GM12878 (cell line): ENCODE measurements around the gene CACNA1S. TPM values are rescaled to one million over a fixed set of nuclear protein-coding genes. Genes with fewer than 3 reads are reported as not detected.

Experiments
- ATAC-seq: fragments of 200-7000 bp; cut with Tn5 transposase; 3 replicates; pipeline ENCODE4 v1.9.1; 2020; ENCODE audit warnings: mild to moderate bottlenecking, moderate library complexity
- BruUV-seq: library from RNA; stranded (reverse); fragments of 400-500 nt; replicated peaks from 2 replicates; lab custom pipeline; 2021; lab: Mats Ljungman, UMichigan
- CTCF ChIA-PET: fragments of 300-600 bp; sonication (Branson Sonifier 250); formaldehyde crosslinking; extraction: SDS; loops from one replicate; lab custom pipeline; 2021; ENCODE audit warnings: inconsistent platforms; lab: Yijun Ruan, JAX
- POLR2A ChIA-PET: fragments of 350-600 bp; formaldehyde crosslinking; extraction: SDS; loops from one replicate; lab custom pipeline; 2021; ENCODE audit warnings: inconsistent platforms; lab: Charles Lee
- RAD21 ChIA-PET: fragments of 300-600 bp; sonication (Branson Sonifier 250); formaldehyde crosslinking; loops from one replicate; lab custom pipeline; 2023; ENCODE audit warnings: antibody characterized with exemption; ENCODE audit not compliant: unreplicated experiment; lab: Charles Lee
- SMC1A ChIA-PET: fragments of 300-600 bp; sonication (Branson Sonifier 250); formaldehyde crosslinking; loops from one replicate; lab custom pipeline; 2023; ENCODE audit not compliant: unreplicated experiment, uncharacterized antibody; lab: Charles Lee
- DNase-seq: peaks from one replicate; pipeline ENCODE4 v3.0.0-alpha.2; 2011; ENCODE audit warnings: low read depth, low spot score
- FAIRE-seq: peaks from 3 replicates; lab custom pipeline; 2011; peaks lifted over from hg19 to GRCh38; lab: Jason Lieb, UNC
- H2AFZ ChIP-seq: 2 replicates; pipeline ENCODE4 v1.6.0; 2011; ENCODE audit warnings: low read depth, low read length, control low read depth; ENCODE audit not compliant: control insufficient read depth
- H3K27ac ChIP-seq: 2 replicates; pipeline ENCODE4 v1.5.1; 2011; ENCODE audit warnings: control low read depth; ENCODE audit not compliant: control insufficient read depth, insufficient read depth
- H3K27me3 ChIP-seq, 2 experiments: replicated peaks in 1 of 2; 2 replicates each; pipeline versions ENCODE4 v1.6.0 to v1.6.1; 2011; ENCODE audit warnings: low read length in 1 of 2; ENCODE audit not compliant: control insufficient read depth in 2 of 2, insufficient read depth in 2 of 2
- H3K36me3 ChIP-seq, 2 experiments: 2 replicates each; pipeline ENCODE4 v1.5.1; 2011; ENCODE audit warnings: low read length in 1 of 2; ENCODE audit not compliant: control insufficient read depth in 2 of 2, insufficient read depth in 2 of 2
- H3K4me1 ChIP-seq: 2 replicates; pipeline ENCODE4 v1.6.1; 2011; ENCODE audit warnings: mild to moderate bottlenecking, low read length, moderate library complexity, mixed read lengths; ENCODE audit not compliant: control insufficient read depth, insufficient read depth
- H3K4me2 ChIP-seq: 2 replicates; pipeline ENCODE4 v1.6.0; 2011; ENCODE audit warnings: control low read depth; ENCODE audit not compliant: control insufficient read depth, insufficient read depth
- H3K4me3 ChIP-seq: fragments of 200-600 bp; sonication (generic); 2 replicates; pipeline ENCODE4 v1.5.1; 2016
- H3K79me2 ChIP-seq: 2 replicates; pipeline ENCODE4 v1.6.0; 2011; ENCODE audit warnings: low read length; ENCODE audit not compliant: control insufficient read depth, insufficient read depth
- H3K9ac ChIP-seq: 2 replicates; pipeline ENCODE4 v1.8.0; 2011; ENCODE audit warnings: low read length, control low read depth, mixed read lengths; ENCODE audit not compliant: control insufficient read depth, insufficient read depth
- H3K9me3 ChIP-seq: replicated peaks from 3 replicates; pipeline ENCODE4 v1.5.1; 2011; ENCODE audit warnings: mild to moderate bottlenecking, low read length; ENCODE audit not compliant: control insufficient read depth, insufficient read depth
- H4K20me1 ChIP-seq: 2 replicates; pipeline ENCODE4 v1.6.0; 2011; ENCODE audit not compliant: control insufficient read depth, insufficient read depth
- ATF3 ChIP-seq: IDR thresholded peaks from 2 replicates; pipeline ENCODE4 v1.6.1; 2011; ENCODE audit warnings: low read depth, mild to moderate bottlenecking, low read length, moderate library complexity, borderline replicate concordance; ENCODE audit errors: extremely low read depth
- FOXM1 ChIP-seq: IDR thresholded peaks from 2 replicates; pipeline ENCODE4 v1.6.1; 2012; ENCODE audit warnings: low read depth, mild to moderate bottlenecking, inconsistent platforms, low read length, moderate library complexity
- KLF5 ChIP-seq: fragments of 450-650 bp; IDR thresholded peaks from 2 replicates; pipeline ENCODE4 v1.6.1; 2014; ENCODE audit warnings: mild to moderate bottlenecking; ENCODE audit not compliant: partially characterized antibody
- RCOR1 ChIP-seq: conservative IDR thresholded peaks from 2 replicates; pipeline ENCODE4 v1.6.1; 2012; ENCODE audit warnings: low read depth, low read length, improper control_type of control experiment
- SMARCA5 ChIP-seq: fragments of 450-650 bp; IDR thresholded peaks from 2 replicates; pipeline ENCODE4 v1.6.1; 2017; ENCODE audit warnings: mild to moderate bottlenecking
- SMC3 ChIP-seq: IDR thresholded peaks from 2 replicates; pipeline ENCODE4 v1.6.1; 2011; ENCODE audit warnings: low read length, improper control_type of control experiment, borderline replicate concordance
- STAT3 ChIP-seq: IDR thresholded peaks from 2 replicates; pipeline ENCODE4 v1.6.1; 2011; ENCODE audit warnings: low read depth, low read length, improper control_type of control experiment
- TCF7 ChIP-seq: IDR thresholded peaks from 2 replicates; pipeline ENCODE4 v1.6.1; 2014; ENCODE audit warnings: antibody characterized with exemption, borderline replicate concordance
- YY1 ChIP-seq: IDR thresholded peaks from 2 replicates; pipeline ENCODE4 v1.6.1; 2011; ENCODE audit warnings: low read depth, mild to moderate bottlenecking, low read length
- ZBTB40 ChIP-seq: fragments of 450-650 bp; IDR thresholded peaks from 2 replicates; pipeline ENCODE4 v1.6.1; 2016; ENCODE audit warnings: mild to moderate bottlenecking, moderate library complexity, borderline replicate concordance
- WGBS: methylation state at CpG from one replicate; pipeline ENCODE4 v1.1.6; 2016; ENCODE audit warnings: low lambda C conversion rate; ENCODE audit not compliant: insufficient replicate concordance, insufficient coverage; ENCODE audit errors: missing lambda C conversion rate; 5-methylcytosine and 5-hydroxymethylcytosine counted together
- in situ Hi-C: fragments of 300-500 bp; cut with MboI; formaldehyde crosslinking; loops from 9 replicates; pipeline ENCODE4 v1.14.3; 2018; ENCODE audit warnings: mixed read lengths
- intact Hi-C: fragments of 100-400 bp; cut with micrococcal nuclease; formaldehyde crosslinking; loops from one replicate; pipeline ENCODE4 v1.14.2; 2022; ENCODE audit not compliant: unreplicated experiment
- polyA plus RNA-seq, 11 experiments: library from polyadenylated mRNA; depleted of rRNA in 4 of 11; unstranded in 6 of 11; stranded (reverse) in 5 of 11; fragments of >200 nt; fragmentation: Nextera tagmentation in 4 of 11; fragmentation: Illumina TruSeq in 1 of 11; extraction: Ambion mirVana in 4 of 11; extraction: Trizol in 1 of 11; gene quantifications; 1 replicate in 1 of 11; 2 replicates in 10 of 11; pipeline versions ENCODE4 v1.2.1 to v1.2.3, GENCODE V29; 2011 to 2016; ENCODE audit warnings: inconsistent platforms in 2 of 11, missing spikeins in 2 of 11, low read depth in 1 of 11
- total RNA-seq, 4 experiments: library from RNA; depleted of rRNA in 3 of 4; stranded (reverse); fragments of >200 nt in 3 of 4; fragmentation: Illumina TruSeq in 1 of 4; extraction: Trizol in 1 of 4; gene quantifications; 2 replicates each; pipeline versions ENCODE4 v1.2.1 to v1.2.3, GENCODE V29; 2013 to 2021
- TF ChIP-seq, protein P1 (sequence below): fragments of 450-650 bp; IDR thresholded peaks from 2 replicates; pipeline ENCODE4 v1.6.1; 2014; ENCODE audit warnings: mild to moderate bottlenecking
- TF ChIP-seq, protein P2 (sequence below): fragments of 450-650 bp; IDR thresholded peaks from 2 replicates; pipeline ENCODE4 v1.6.1; 2017; ENCODE audit warnings: low read depth, mild to moderate bottlenecking, moderate library complexity

The CACNA1S gene
- total and polyA plus RNA-seq, 10 of the 15 experiments (the other 5 are each of a cell fraction or from before 2014, with no cell fraction given): under 0.01 to 0.04 (median 0.02) TPM; not detected in 6

- Histone ChIP-seq H3K4me3 (no peak overlapping the region), H3K27ac (no peak overlapping the region), H3K36me3 (peaks cover 0 to 22% of the 10 kb centered on the region in 2 experiments; a peak in 3 of 4 replicates), H3K4me1 (no peaks in the 10 kb centered on the region), H3K79me2 (no peaks in the 10 kb centered on the region; the same call in 1 of the 2 replicates), H4K20me1 (no peaks in the 10 kb centered on the region), H3K4me2 (no peak overlapping the region), H3K9ac (no peak overlapping the region), H3K27me3 (no peaks in the 10 kb centered on the region), H2AFZ (no peak overlapping the region), H3K9me3 (no peaks in the 10 kb centered on the region)
- ATAC-seq (no peak), FAIRE-seq (no peak), DNase-seq (no peak)
- WGBS: 92% methylated on average over 11 of the region's 11 CpGs
- no TSS peak for BruUV-seq
- RAD21 ChIA-PET: interaction anchor here (0.7 to 1.3 kb wide), 3 partner anchors 9 to 33 kb away, joined by 3 to 5 read pairs (median 4); no protein-coding TSS in a partner anchor
- TF ChIP-seq KLF5 (no peak), STAT3 (no peak), SMARCA5 (no peak), FOXM1 (no peak), ATF3 (no peak), YY1 (no peak), RCOR1 (no peak), ZBTB40 (no peak), TCF7 (no peak), SMC3 (no peak)
- TF ChIP-seq, protein P1, sequence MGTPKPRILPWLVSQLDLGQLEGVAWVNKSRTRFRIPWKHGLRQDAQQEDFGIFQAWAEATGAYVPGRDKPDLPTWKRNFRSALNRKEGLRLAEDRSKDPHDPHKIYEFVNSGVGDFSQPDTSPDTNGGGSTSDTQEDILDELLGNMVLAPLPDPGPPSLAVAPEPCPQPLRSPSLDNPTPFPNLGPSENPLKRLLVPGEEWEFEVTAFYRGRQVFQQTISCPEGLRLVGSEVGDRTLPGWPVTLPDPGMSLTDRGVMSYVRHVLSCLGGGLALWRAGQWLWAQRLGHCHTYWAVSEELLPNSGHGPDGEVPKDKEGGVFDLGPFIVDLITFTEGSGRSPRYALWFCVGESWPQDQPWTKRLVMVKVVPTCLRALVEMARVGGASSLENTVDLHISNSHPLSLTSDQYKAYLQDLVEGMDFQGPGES: no peak
- TF ChIP-seq, protein P2, sequence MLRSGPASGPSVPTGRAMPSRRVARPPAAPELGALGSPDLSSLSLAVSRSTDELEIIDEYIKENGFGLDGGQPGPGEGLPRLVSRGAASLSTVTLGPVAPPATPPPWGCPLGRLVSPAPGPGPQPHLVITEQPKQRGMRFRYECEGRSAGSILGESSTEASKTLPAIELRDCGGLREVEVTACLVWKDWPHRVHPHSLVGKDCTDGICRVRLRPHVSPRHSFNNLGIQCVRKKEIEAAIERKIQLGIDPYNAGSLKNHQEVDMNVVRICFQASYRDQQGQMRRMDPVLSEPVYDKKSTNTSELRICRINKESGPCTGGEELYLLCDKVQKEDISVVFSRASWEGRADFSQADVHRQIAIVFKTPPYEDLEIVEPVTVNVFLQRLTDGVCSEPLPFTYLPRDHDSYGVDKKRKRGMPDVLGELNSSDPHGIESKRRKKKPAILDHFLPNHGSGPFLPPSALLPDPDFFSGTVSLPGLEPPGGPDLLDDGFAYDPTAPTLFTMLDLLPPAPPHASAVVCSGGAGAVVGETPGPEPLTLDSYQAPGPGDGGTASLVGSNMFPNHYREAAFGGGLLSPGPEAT: no peak
- POLR2A ChIA-PET: interaction anchor here (1.3 kb wide), 1 partner anchor 8 kb away, joined by 3 read pairs; no protein-coding TSS in a partner anchor
- SMC1A ChIA-PET: interaction anchor here (2.6 kb wide), 1 partner anchor 32 kb away, joined by 7 read pairs; no protein-coding TSS in a partner anchor
- intact Hi-C loops: no loop called here
- CTCF ChIA-PET: interaction anchor here (1.1 to 1.4 kb wide), 4 partner anchors 8 to 33 kb away, joined by 3 to 4 read pairs (median 3); no protein-coding TSS in a partner anchor
- in situ Hi-C loops: no loop called here
Measured at GRCh38 chr1:201009962-201010645, 102.1 kb downstream of the CACNA1S start.
